Testis (tissue), 3 donors: ENCODE data around the gene CA10. TPM values are rescaled to one million over a fixed set of nuclear protein-coding genes. Genes with fewer than 3 reads are reported as not detected.

Source experiments
- DNase-seq: peaks from one replicate; pipeline ENCODE4 v3.0.0-alpha.2; 2019
- H3K27ac ChIP-seq, 2 donors: fragments of 200-600 bp; sonication (generic); one replicate each; pipeline ENCODE4 v1.5.1; 2019
- H3K27me3 ChIP-seq: fragments of 200-600 bp; sonication (generic); one replicate; pipeline ENCODE4 v1.5.1; 2019
- H3K36me3 ChIP-seq: fragments of 200-600 bp; sonication (generic); one replicate; pipeline ENCODE4 v1.5.1; 2017; ENCODE audit warnings: low read depth; ENCODE audit errors: missing control alignments
- H3K4me1 ChIP-seq: fragments of 200-600 bp; sonication (generic); one replicate; pipeline ENCODE4 v1.5.1; 2019
- H3K4me3 ChIP-seq, 2 donors: fragments of 200-600 bp; sonication (generic); one replicate each; pipeline ENCODE4 v1.5.1; 2017 to 2019
- H3K9me3 ChIP-seq: fragments of 200-600 bp; sonication (generic); one replicate; pipeline ENCODE4 v1.5.1; 2017
- CTCF ChIP-seq, 3 experiments: fragments of 450-650 bp in 2 of 3; fragments of 200-600 bp in 1 of 3; sonication (generic) in 1 of 3; IDR thresholded peaks; one replicate each; pipeline ENCODE4 v1.5.1; 2016 to 2019; ENCODE audit warnings: antibody characterized with exemption in 3 of 3, mild to moderate bottlenecking in 2 of 3, moderate library complexity in 1 of 3
- POLR2A ChIP-seq: fragments of 450-650 bp; IDR thresholded peaks from one replicate; pipeline ENCODE4 v1.6.1; 2017; ENCODE audit warnings: antibody characterized with exemption, mild to moderate bottlenecking, moderate library complexity
- WGBS, 2 donors: methylation state at CpG; one replicate each; pipeline ENCODE4 v1.1.5; 2018; 5-methylcytosine and 5-hydroxymethylcytosine counted together
- intact Hi-C: fragments of 100-400 bp; cut with DNase I; formaldehyde crosslinking; loops from one replicate; pipeline ENCODE4 v1.15.1; 2023; ENCODE audit warnings: low total_unique reads
- polyA plus RNA-seq: library from polyadenylated mRNA; stranded (reverse); fragments of 350-450 nt; fragmentation: Illumina TruSeq; extraction: RNeasy Lipid Tissue Mini Kit (QIAGEN cat#74804); gene quantifications from one replicate; pipeline ENCODE4 v1.2.3, GENCODE V29; 2014; ENCODE audit warnings: low read depth, low replicate concordance; ENCODE audit not compliant: insufficient read depth
- total RNA-seq, 2 donors: library from RNA; depleted of rRNA; stranded (reverse); fragments of >200 nt; gene quantifications; one replicate each; pipeline ENCODE4 v1.2.3, GENCODE V29; 2016

The CA10 gene
- total and polyA plus RNA-seq, 3 donors from 2014 or later, result 5.0 to 30.7 (median 5.3) TPM

GRCh38 chr17:51610155-51610554 is 548.4 kb downstream of the CA10 start:
- intact Hi-C loops, result no loop called here
- Histone ChIP-seq H3K27me3 (no peaks in the 10 kb centered on the region), H3K27ac (no peak overlapping the region), H3K4me3 (no peak overlapping the region), H3K36me3 (no peaks in the 10 kb centered on the region), H3K9me3 (no peaks in the 10 kb centered on the region), H3K4me1 (no peaks in the 10 kb centered on the region)
- 77 to 81% methylated on average over 4 of the region's 4 CpGs for WGBS, 2 donors
- no peak for DNase-seq
- TF ChIP-seq POLR2A, result no peak
- no peak for TF ChIP-seq CTCF (IDR thresholded peaks at IDR 0.05)

DNA sequence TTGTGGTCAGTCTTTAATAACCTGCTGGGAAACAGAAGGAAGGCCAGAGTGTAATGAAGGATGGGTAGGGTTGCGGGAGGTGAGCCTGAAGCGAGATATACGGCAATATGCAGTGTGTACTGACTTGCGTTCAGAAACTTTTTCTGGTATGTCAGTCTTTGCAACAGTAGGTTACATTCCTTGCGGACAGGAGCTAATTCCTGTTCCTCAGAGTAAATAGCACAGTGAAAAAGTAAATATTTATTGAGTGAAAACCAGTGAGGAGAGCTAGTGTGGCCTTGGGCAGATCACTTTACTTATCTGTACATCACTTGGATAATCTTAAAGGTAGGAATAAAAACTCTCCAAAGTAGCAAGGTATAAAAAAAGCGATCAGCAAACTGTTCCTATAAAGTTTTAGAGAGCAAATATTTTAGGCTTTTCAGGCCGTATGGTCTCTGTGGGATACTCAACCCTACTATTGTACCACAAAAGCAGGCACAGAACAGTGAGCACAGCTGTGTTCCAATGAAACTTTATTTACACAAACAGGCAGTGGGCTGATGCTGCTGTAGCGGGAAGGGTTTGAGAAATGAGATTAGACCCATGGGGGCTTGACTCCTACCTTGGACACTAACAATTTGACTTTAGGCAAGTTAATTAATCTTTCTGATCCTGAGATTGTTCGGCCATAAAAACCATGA is 550.1 kb downstream of the CA10 start:
- no peak overlapping the region for H3K4me3 ChIP-seq
- no peaks in the 10 kb centered on the region for H3K27me3 ChIP-seq
- peaks cover 5% of the 10 kb centered on the region for H3K4me1 ChIP-seq
- H3K27ac ChIP-seq, result no peak overlapping the region
- 84 to 89% methylated on average over 9 of the region's 9 CpGs for WGBS, 2 donors
- TF ChIP-seq CTCF (IDR thresholded peaks at IDR 0.05) (no peak), POLR2A (no peak)
- no peaks in the 10 kb centered on the region for H3K36me3 ChIP-seq
- intact Hi-C loops, result no loop called here
- DNase-seq, result no peak
- H3K9me3 ChIP-seq, result no peaks in the 10 kb centered on the region

DNA sequence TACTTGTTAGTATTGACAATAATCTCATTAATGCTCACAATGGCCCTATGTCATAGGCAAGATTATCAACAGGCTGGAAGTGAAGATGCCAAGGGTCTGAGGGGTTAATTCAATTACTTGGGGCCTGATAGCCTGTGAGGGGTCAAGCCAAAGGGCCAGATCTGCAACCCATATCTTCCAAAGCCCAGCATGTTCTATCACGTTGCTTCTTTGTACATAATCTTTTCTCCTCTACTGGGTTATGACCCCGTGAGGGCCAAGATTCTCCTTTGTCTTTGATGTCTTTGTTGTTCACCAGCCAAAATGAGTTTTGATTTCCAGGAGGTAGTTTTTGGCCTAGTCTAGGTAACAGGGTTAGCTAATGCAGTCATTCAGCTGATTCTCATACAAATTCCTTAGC is 551.0 kb downstream of the CA10 start:
- Histone ChIP-seq H3K27me3 (no peaks in the 10 kb centered on the region), H3K27ac (no peak overlapping the region), H3K4me1 (peaks cover 5% of the 10 kb centered on the region), H3K36me3 (no peaks in the 10 kb centered on the region), H3K9me3 (no peaks in the 10 kb centered on the region), H3K4me3 (no peak overlapping the region)
- TF ChIP-seq CTCF (IDR thresholded peaks at IDR 0.05) (no peak), POLR2A (no peak)
- DNase-seq, result no peak
- 56 to 78% methylated on average over 2 of the region's 2 CpGs for whole genome bisulfite sequencing, 2 donors
- intact Hi-C loops, result no loop called here

GRCh38 chr17:51604299-51605020 is 554.1 kb downstream of the CA10 start:
- TF ChIP-seq CTCF (IDR thresholded peaks at IDR 0.05) (no peak), POLR2A (no peak)
- DNase-seq, result no peak
- no peak overlapping the region for H3K27ac ChIP-seq
- no peaks in the 10 kb centered on the region for H3K9me3 ChIP-seq
- no peaks in the 10 kb centered on the region for H3K27me3 ChIP-seq
- 23 to 41% methylated on average over 2 of the region's 2 CpGs for WGBS, 2 donors
- no peak overlapping the region for H3K4me3 ChIP-seq
- intact Hi-C loops, result no loop called here
- peaks cover 5% of the 10 kb centered on the region for H3K4me1 ChIP-seq
- no peaks in the 10 kb centered on the region for H3K36me3 ChIP-seq
